Stimulated activated CD4-positive, alpha-beta T cell treated with anti-CD3 and anti-CD28 coated beads, Interleukin-1b, Interleukin-23, amount 100 ng/mL, for 48 hours (primary cell): ENCODE results near the gene PLEKHA5.
"Not testable (repeated sequence)": the region's sequence is repeated elsewhere in the genome, so short reads cannot be mapped to it uniquely, and the experiment has no call there.

Experiments used
- DNase-seq: peaks from one replicate; pipeline ENCODE4 v3.0.0-alpha.2; 2020

The PLEKHA5 gene

DNA sequence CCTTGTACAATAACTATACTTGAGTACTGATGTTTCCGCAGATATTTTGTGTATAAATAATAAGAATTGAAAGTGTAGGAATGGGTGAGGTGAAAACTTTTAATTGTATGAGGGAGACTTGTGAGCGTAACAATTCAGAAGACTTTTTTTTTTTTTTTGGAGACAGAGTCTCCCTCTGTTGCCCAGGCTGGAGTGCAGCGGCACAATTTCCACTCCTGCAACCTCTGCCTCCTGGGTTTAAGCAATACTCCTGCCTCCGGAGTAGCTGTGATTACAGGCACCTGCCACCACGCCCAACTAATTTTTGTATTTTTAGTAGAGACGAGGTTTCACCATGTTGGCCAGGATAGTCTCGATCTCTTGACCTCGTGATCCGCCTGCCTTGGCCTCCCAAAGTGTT lies 40.8 kb downstream of the PLEKHA5 start:
- not testable (repeated sequence) for DNase-seq

DNA sequence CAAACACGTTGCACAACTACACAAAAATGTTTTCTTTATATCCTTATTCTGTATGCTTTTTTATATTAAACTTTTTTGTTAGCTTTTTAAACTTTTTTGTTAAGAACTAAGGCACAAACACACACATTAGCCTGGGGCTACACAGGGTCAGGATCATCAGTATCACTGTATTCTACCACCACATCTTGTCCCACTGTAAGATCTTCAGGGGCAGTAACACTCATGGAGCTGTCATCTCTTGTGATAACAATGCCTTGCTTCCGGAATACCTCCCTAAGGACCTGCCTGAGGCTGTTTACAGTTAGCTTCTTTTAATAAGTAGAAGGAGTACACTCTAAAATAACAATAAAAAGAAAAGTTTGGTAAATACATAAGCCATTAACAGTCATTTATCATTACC lies 42.2 kb downstream of the PLEKHA5 start:
- no peak for DNase-seq

DNA sequence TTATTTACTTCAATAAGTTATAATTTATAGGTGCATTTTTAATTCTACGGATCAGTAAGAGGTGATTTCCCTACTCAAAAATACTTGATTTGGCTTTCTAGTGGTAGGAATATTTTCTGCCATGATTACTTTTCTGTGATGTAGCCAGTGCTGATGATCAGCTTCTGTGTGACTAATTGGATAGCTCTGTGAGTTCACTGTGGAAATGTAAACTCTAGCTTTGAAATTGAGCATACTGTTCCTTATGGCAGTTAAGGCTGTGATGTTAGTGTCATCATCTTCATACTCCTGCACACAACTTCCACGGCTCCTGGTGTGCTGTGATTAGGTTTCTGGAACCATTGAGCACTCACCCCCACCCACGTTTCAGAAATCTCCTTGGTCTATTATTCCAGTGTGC lies 48.2 kb downstream of the PLEKHA5 start:
- DNase-seq = no peak

DNA sequence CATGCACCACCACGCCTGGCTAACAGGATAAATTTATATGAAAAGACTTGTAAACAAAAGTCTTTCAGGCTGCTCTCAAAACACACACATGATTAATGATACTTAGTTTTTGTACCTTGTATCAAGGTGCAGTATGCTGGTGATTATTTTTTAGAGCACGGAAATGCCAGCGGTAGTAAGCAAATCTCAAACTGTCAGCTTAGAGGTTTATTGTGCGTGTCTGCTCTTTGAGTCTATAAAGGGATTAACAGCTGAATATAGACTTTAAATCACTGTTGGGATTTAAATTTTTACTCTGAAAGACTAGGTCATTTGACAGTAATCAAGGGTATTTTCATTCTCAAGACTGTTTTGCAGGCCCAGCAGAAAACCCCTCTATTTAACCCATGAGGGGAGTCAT lies 50.5 kb downstream of the PLEKHA5 start:
- DNase-seq = no peak

DNA sequence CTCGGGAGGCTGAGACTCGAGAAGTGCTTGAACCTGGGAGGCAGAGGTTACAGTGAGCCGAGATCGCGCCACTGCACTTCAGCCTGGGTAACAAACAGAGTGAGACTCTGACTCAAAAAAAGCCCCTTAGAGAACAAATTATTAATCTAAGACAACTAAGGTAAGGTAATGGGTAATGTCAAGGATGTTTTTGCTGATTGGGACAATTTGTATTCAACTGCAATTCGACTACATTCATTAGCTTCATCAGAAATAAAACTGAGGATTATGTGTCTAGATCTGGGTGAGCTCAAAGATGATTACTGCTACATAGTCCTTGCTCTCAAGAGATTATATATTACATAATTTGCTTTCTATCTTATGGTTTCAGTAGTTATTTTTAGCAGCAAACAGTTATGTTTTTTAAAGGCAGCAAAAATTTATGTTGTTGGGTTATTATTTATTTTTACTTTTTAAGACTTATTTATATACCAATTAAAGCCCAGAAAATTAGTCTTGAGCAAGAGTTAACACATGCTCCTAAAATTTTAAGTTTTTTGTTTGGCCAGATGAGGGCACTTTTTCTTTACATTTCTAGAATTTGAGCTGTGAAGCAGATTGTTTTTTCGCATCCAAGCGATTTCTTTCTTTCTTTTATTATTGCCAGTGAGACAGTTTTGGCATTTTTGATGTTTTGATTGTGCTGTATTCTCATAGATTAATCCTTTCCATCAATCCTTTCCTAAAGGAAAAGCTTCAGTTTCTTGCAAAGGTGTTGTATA lies 52.3 kb downstream of the PLEKHA5 start:
- DNase-seq = no peak

DNA sequence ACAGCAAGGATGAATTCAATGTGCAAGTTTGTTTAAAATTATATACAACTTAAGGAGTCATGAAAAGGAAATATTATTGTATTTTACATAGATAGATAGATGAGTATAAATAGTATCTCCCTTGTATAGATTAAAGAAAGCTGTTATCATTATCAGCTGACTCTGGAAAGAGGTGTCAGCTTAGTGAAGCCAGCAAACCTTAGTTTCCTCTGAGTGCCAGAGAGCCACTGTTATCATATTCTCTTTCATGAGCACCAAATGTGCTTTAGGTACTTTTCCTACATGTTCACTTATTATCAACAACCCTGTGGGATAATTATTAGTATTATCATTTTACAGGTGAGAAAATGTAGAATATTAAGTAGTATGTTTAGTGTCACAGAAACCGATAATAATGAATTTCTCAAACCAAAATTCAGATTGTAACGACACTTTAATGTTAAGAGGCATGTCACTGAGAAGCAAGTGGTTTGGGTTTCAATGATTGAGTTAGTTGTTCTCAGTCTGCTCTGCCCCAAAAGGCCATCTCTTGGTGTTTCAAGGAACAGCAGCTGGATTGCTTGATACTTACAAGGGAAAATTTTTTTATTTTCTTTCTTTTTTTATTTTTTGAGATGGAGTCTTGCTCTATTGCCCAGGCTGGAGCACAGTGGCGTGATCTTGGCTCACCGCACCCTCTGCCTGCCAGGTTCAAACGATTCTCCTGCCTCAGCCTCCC lies 53.7 kb downstream of the PLEKHA5 start:
- no peak for DNase-seq

DNA sequence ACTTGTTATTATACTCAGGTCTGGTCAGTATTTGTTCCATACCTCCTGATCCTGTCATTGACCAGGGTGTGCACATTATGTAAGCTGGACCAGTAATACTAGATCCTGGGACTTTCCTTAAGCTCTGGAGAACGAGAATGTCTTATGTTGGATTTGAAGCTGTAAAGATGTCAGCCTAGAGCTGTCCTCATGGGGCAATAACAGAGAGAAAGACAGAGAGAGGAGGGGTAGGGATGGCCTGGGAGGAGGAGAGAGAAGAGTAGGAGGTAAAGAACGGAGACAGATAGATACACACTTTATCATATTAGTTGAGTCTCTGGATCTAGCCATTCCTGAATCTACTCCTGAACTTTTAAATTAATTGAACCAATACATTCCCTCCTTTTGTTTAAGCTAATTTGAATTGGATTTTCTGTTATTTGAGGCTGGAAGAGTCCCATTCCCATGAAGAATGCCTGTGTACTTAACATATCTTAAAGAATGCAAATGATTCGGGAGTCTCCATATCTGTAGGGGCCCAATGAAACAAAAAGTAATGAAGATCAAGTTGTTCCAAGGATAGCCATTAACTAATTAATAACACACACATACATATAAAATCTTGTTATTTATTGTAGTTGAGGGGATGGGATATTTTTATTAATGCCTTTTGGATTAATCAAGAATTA lies 55.9 kb downstream of the PLEKHA5 start:
- DNase-seq = no peak

DNA sequence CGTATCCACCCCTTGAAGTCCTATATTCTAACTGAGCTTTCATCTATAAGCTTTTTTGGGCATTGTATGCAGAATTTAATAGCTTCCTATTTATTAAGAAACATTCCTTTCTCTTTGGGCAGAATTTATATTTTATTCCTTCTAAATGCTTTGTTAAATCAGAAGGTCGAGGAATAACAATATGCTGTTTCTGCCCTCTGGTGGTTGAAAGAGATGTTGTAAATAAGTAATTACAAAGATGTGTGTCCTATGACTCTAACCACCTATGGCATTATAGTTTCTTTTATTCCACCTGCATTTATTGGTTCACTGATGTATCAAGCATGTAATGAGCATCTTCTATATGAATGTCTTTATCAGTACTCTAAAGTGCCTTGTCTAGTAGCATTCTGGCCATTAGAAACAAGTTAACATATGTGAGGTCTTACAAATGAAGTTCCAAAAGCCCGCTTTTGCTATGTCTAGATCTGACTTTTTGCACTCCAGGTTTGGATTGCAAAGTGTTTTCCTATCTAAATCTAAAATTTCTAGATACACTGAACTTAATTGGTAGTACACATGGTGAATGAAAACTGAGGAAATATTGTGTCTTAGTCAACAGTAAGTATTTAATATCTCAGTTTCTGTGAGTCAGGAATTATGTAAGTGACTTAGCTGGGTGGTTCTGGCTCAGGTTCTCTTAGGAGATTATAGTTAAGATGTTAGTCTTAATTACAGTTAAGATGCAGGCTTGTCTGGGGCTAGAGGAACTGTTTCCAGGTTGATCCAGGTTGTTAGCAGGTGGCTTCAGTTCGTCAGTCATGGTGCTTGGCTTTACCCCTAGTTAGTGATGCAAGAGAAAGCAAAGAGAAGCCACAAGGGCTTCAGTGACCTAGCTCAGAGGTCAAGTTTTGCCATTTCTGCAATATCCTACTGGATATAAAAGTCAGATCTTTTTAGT lies 57.5 kb downstream of the PLEKHA5 start:
- no peak for DNase-seq

DNA sequence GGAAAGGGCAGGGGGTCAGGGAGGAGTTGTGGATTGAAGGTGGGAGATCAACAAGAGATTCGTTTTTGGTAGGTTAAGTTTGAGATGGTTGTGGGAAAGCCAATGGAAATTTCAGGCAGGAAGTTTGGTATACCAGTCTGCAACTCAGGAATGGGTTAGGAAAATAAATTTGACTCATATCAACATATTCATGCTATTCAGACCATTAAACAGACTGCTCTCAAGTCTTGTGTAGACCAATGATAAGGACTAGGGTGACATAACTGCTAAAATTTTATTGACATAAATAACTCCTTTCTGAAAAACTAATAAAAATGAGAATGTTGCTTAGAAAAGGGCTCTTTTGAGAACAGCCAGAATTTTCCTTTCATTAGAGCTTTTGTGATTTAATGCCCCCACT lies 60.0 kb downstream of the PLEKHA5 start:
- DNase-seq = no peak

DNA sequence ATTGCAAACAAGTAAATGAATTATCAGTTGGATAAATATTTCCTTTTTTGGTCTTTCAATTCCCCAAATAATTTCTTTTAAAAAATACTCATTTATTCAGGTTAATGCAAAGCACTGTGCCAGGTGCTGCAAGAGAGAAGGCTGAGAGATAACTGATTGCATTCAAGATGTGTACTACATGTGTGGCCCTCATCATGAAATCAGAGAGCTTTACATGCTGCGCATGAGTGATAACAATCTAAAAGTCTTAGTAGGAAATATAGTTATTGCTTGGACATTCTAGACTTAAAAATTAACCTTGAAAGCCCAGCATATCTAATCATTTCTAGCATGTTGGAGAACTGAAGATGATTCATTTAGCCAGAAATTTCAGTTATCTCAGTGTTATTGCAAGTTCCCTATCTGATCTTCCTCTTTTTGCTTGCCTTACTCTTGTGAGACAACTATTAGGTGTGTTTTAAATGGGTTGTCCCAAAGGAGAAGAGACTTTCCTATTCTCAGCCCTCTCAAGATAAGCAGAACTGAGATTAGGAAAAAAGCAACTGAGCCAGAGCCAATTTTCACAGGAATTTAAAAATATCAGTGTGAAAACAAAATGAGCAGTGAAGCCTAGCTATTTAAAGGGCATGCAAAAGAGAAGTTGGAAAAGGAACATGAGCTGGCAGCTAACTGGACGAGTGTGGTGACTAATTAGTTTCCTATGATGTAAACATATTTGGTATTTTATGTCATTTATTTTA lies 60.9 kb downstream of the PLEKHA5 start:
- no peak for DNase-seq

DNA sequence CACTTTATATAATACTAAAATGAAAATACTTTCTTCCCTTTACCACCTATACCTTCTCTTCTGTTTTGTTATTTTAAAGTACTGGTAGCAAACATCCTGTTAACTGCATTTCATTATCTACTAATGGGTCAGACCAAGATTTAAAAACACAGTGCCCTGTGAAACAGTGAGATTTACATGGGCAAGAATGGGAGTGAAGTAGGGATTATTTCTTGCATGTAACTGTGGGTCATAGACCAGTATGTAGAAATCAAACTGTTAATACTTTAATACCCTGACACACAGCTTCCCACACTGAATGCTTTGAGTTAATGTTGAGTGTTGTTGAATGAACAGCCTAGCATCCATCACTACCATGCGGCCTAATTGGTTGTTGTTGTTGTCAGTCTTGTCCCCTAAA lies 61.6 kb downstream of the PLEKHA5 start:
- no peak for DNase-seq

DNA sequence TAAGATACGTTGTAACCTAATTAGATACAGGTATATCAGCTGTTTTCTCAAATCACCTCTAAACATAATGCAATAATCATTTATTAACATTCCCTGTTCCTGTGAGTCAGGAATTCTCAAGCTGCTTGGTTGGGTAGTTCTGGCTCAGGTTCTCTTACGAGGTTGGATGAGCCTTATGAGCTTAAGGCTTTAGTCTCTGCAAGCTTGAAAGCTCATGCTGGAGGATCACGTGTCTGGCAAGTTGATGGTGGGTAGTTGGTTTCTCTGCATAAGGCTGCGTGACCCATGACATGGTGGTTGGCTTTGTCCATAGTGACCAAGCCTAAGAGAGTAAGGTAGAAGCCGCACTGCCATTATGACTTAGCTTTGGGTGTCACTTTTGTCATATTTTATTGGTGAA lies 62.0 kb downstream of the PLEKHA5 start:
- no peak for DNase-seq

DNA sequence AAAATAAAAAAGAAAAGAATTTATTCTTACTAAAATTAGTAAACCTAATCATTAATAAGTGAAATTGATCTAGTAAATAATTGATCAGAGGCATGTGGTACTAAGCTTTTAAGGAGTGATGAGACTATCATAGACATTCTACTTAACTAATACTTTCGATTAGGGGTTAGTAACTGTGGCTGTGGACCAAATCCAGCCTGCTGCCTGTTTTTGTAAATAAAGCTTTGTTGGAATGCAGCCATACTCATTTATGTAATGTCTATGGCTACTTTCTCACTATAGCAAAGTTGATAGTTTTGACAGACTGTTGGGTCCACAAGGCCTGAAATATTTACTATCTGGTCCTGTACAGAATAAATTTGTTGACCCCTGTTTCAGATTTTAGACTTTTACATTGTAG lies 63.2 kb downstream of the PLEKHA5 start:
- no peak for DNase-seq

DNA sequence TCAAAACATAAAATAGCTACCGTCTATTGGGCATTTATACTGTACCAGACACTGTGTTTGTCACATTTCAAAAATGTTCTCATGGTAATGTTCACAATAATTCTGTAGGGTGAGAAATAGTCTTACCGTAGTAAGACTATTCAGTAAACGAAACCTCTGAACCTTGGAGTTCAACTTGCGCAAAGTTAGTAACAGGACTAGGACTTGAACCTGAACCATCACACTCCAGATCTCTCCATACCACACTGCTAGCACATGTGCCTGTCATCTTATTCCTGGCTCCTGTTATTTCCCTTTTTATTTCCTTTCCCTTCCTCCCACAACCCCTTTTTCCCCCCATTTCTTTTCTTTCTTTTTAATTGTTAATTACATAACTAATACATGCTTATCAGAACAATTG lies 65.4 kb downstream of the PLEKHA5 start:
- no peak for DNase-seq

DNA sequence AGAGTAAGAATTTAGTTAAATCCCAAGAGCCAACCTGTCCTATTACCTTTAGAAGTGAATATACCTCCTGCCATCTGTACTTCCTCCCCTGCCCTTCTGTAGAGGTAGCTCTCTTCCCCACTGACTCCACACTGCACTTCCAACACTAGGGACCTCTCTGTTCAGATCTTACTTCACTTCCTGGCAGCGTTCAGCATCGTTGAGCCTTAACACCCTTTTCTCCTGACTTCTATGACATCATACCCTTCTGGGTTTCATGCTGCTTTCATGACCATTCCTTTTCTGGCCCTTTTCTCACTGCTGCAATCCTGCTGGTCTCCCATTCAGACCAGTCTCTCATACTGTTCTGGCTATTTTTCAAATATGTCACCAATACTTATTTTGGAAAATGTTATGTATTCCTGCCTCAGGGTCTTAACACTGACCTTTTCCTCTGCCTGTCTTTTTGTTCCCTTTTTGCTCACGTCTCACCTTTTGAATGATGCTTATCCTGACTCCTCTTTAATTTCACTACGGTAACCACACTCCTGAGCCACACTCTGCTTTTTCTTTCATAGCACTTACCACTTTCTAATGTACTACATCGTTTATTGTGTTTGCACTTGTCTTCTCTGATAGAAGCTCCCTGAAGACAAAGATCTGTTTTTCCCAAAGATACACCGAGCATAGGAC lies 67.6 kb downstream of the PLEKHA5 start:
- DNase-seq = no peak

DNA sequence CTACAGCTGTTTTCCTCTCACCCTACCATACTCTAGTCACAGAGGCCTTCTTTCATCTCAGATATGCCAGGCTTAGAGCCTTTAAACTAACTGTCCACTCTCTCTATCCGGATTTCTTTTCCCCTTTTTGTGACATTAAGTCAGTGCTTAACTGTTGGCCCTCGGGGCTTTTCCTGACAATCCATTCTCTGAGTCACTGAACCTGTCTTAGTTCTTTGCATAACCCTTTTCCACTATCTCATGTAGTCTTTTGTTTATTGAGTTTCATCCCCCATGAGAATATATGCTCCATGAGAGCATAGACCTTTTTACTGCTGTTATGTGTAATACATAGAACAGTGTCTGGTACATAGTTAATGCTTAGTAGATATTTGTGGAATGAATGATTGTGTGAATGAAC lies 68.7 kb downstream of the PLEKHA5 start:
- DNase-seq = no peak

DNA sequence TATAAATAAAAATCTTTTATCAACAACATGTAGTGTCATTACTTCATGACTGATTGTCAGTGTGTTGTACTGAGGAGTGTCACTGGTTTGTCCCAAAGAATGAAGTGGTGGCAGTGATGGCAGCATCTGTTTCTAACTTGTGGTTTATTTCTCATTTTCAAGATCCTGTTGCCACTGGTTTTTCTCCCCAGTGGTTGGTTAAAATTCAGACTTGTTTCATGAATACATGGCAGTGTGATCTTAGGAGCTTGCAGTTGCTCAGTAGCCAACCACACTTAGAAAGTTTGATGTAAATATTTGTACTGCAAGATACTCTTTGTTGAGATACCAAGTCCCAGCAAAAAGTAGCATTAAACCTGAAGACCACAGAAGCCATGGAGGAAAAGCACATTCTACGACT lies 69.8 kb downstream of the PLEKHA5 start:
- DNase-seq = no peak

DNA sequence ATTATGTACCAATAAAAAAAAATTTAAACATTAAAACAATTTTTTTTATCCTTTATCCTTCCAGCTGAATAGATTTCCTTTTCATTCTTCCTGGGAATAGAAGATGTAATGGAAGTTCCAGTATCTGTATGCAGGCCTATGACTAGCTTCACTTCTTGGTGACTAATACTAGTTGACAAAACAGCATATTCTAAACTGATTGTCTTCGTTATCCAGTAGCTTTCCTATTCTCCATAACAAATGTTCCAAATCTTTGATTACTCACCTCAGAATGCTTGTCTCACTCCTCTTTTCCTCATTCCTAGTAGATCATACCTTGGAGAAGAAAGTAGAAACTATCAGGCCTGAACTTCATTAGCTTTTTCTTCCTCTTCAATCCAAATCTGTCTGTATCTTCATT lies 70.7 kb downstream of the PLEKHA5 start:
- no peak for DNase-seq

DNA sequence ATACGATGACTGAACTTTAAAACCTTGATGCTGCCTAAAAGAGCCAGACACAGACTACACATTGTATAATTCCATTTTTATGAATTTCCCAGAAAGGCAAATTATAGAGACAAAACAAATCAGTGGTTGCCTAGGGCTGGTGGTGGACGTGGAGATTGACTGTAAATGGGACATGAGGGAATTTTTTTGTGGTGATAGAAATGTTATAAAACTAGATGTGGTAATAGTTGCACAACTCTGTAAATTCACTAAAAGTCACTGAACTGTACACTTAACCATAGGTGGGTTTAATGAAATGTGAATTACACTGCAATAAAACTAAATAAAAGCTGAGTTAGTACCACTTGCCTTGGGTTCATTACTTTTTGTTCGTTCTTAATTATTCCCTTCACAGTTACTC lies 72.1 kb downstream of the PLEKHA5 start:
- DNase-seq = no peak

DNA sequence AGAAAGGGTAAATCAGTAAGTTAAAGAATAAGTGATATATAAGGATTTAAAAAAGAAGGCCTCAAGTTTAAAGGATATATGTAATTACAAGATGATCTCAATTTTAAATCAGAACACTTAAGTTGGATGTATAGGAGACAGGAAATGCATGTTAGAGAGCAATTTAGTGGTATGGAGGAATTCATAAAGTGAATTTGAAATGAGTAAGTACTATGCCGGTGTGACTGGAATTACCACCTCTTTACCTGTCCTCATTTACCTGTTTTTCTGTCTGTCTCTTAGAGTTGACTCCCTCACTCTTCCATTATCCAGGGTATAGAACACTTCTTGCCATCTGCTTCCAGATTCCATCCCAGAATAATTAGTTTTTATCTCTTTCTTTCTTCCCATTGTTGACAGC lies 73.5 kb downstream of the PLEKHA5 start:
- DNase-seq = no peak
